ENCODE results near the gene DDRGK1. TPM values are rescaled to one million over a fixed set of nuclear protein-coding genes. Genes with fewer than 3 reads are reported as not detected.
A peak's percentile ranks its signal among the peaks of the same experiment; 100 is the strongest.

DDRGK1 gene
- total RNA-seq (2021; ENCODE audit: unreplicated experiment) (65.5 TPM), Bru-seq, nascent RNA (percentile 77 among the genes with signal in this experiment), BruChase-seq, experiment 1, labeled RNA remaining after a 2-hour chase (percentile 83 among the genes with signal in this experiment), BruChase-seq, experiment 2, labeled RNA remaining after a 6-hour chase (percentile 84 among the genes with signal in this experiment)
- 101 TPM for polyA plus RNA-seq (2012; ENCODE audit: insufficient read length)
- long read RNA-seq, transcript DDRGK1-201 (9 exons, 1,306 nt): major isoform, 60 of 91 reads
- long read RNA-seq, partial matches to known transcripts: 19 of 91 reads
- long read RNA-seq, other reads (novel, unspliced or antisense): 10 of 91 reads

- CTCF ChIA-PET: no interaction called here
- intact Hi-C loops (cut with micrococcal nuclease; ENCODE audit: unreplicated experiment): no loop called here
Measured at GRCh38 chr20:3204124-3204794, at the start of gene DDRGK1. TSS of gene DDRGK1 (minus strand) at chr20:3204682. CDS start at chr20:3204627, 55 bp downstream.

More at GRCh38 chr20:3204124-3204794, at the start of gene DDRGK1:
- in situ Hi-C loops (cut with HindIII; ENCODE audit: low pct_unique_long_range_greater_than_20kb, low sequenced_read_pairs): no loop called here
- no peaks in the 10 kb centered on the region for H3K27me3 ChIP-seq (ENCODE audit: control insufficient read depth, insufficient read depth, low read length)
- no TSS peak for BruUV-seq (replicated peaks)
- TF ChIP-seq REST (IDR thresholded peaks at IDR 0.05; ENCODE audit: insufficient read depth in 1 of 2, low read depth in 2 of 2, low read length in 1 of 2) (no peak), TCF7L2 (IDR thresholded peaks at IDR 0.05; ENCODE audit: low read depth, low read length) (peak; percentile 93), POLR2AphosphoS5 (IDR thresholded peaks at IDR 0.05; ENCODE audit: low read depth, low read length) (peak; percentile 91), CTCF (IDR thresholded peaks at IDR 0.05) (no peak), SIN3A (IDR thresholded peaks at IDR 0.05; ENCODE audit: borderline replicate concordance, insufficient read depth, low read depth, low read length) (no peak)
- DNase-seq (ENCODE audit: low read depth, low spot score) (peak; percentile 61), ATAC-seq (peak; percentile 89)
- H3K9me3 ChIP-seq (ENCODE audit: control insufficient read depth, insufficient read depth, low read depth, low read length): no peaks in the 10 kb centered on the region
- peak within 1 kb of the TSS; percentile 94 for H3K27ac ChIP-seq (ENCODE audit: low read length)
- peaks cover 6% of the 10 kb centered on the region; the same call in 1 of the 2 replicates for H3K4me1 ChIP-seq (ENCODE audit: control insufficient read depth, insufficient read depth, low read length)
- peaks cover 3% of the 10 kb centered on the region; the same call in 1 of the 2 replicates for H3K36me3 ChIP-seq (ENCODE audit: control insufficient read depth, insufficient read depth, low read length)
- peak within 1 kb of the TSS; percentile 91 to 97 for H3K4me3 ChIP-seq (ENCODE audit: low read depth in 2 of 2, low read length in 2 of 2)
- POLR2A ChIA-PET: no interaction called here
